GM18873 (cell line): ENCODE data around the gene ZFR.
"Not testable (repeated sequence)": the region's sequence is repeated elsewhere in the genome, so short reads cannot be mapped to it uniquely, and the experiment has no call there.

Experiments
- ATAC-seq: cut with Tn5 transposase; IDR thresholded peaks from one replicate; pipeline ENCODE4 v1.9.1; 2021; ENCODE audit warnings: mild to moderate bottlenecking, moderate library complexity, moderate number of reproducible peaks; ENCODE audit not compliant: unreplicated experiment, low FRiP score

ZFR gene

GRCh38 chr5:32453916-32454315 lies 9.4 kb upstream of the ZFR start:
- ATAC-seq, result no peak

- not testable (repeated sequence) for ATAC-seq
These were observed 7.8 kb upstream of the ZFR start for GRCh38 chr5:32452316-32452715.

GRCh38 chr5:32450952-32451351 lies 6.4 kb upstream of the ZFR start:
- ATAC-seq, result no peak

- no peak for ATAC-seq
These were observed 4.7 kb upstream of the ZFR start for GRCh38 chr5:32449262-32449661.

GRCh38 chr5:32446630-32447029 lies 2.1 kb upstream of the ZFR start:
- no peak for ATAC-seq

GRCh38 chr5:32445831-32446614 lies 1.5 kb upstream of the ZFR start:
- ATAC-seq, result no peak

- no peak for ATAC-seq
These were observed 783 bp upstream of the ZFR start for GRCh38 chr5:32445287-32445758.

- peak; percentile 10 for ATAC-seq
These were observed 754 bp downstream of the ZFR start for GRCh38 chr5:32443541-32444430.

GRCh38 chr5:32443145-32443540 lies 1.4 kb downstream of the ZFR start:
- ATAC-seq, result peak; percentile 55

GRCh38 chr5:32439086-32439642 lies 5.4 kb downstream of the ZFR start:
- no peak for ATAC-seq

- no peak for ATAC-seq
These were observed 7.8 kb downstream of the ZFR start for GRCh38 chr5:32436553-32437242.

GRCh38 chr5:32435383-32435782 lies 9.2 kb downstream of the ZFR start:
- no peak for ATAC-seq

- no peak for ATAC-seq
These were observed 10.3 kb downstream of the ZFR start for GRCh38 chr5:32434221-32434620.

- ATAC-seq, result no peak
These were observed 11.9 kb downstream of the ZFR start for GRCh38 chr5:32432633-32433032.

- not testable (repeated sequence) for ATAC-seq
These were observed 13.7 kb downstream of the ZFR start for GRCh38 chr5:32430825-32431224.

GRCh38 chr5:32428426-32428825 lies 16.1 kb downstream of the ZFR start:
- ATAC-seq, result no peak

- no peak for ATAC-seq
These were observed 17.9 kb downstream of the ZFR start for GRCh38 chr5:32426440-32427151.

- ATAC-seq, result no peak
These were observed 21.8 kb downstream of the ZFR start for GRCh38 chr5:32422697-32423096.

GRCh38 chr5:32421075-32421474 lies 23.5 kb downstream of the ZFR start:
- ATAC-seq, result no peak

- no peak for ATAC-seq
These were observed 24.0 kb downstream of the ZFR start for GRCh38 chr5:32420506-32420905.
